Measurements from ENCODE around the gene SPI1.

Gene SPI1

DNA sequence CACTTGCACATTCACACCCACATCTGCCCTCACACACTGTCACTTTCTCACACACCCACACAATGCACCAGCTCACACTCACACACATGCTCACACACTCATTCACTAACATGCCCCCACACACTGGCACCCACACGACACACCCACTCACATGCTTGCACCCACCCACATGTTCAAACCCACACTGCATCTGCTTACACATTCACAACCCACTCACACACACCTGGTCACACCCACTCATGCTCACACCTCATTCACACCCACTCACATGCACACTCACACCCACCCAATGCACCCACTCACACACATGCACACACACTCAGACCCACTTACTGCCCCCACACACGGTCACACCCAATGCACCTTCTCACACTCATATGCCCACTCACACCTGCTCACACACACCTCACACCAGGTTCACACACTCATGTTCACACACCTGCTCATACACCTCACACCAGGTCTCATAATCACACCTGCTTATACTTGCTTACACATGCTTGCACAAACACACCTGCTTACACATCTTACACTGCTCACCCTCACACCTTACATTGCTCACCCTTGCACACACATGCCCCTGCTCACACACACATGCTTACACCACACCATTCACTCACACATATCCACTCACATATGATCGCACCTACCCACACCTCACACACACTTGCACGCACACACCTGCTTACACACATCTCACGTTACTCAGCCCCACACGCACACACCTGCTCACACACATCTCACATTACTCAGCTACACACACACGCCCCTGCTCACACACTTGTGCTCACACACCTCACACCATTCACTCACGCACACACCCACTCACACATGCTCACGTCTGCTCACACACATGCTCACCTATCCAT is 22.0 kb downstream of the SPI1 start:
- no peak for DNase-seq

- DNase-seq: peak in 1 of 5 experiments; percentile 27
Observed at GRCh38 chr11:47355283-47356128, 22.8 kb downstream of the SPI1 start.

- no peak for DNase-seq
Observed at GRCh38 chr11:47354913-47355282, 23.4 kb downstream of the SPI1 start.

- DNase-seq: no peak
Observed at GRCh38 chr11:47353978-47354774, 24.2 kb downstream of the SPI1 start.

DNA sequence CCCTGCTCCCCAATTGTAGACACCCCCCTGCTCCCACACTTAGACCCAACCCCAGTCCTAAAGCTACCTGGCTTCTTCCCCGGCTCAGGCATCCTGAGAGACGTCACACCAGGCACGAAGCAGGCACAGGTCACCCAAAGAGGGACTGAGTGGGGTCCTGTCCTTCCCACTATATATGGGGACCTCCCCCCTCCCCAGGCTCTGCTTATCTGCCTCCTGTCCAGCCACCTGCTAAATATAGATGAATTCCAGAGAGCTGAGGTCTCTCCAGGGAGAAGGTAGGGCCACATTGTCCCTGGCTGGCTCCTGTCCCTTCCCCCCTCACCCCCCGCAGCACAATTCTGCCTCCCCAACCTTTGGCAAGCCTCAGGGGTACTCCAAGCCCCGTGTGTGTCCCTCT is 25.8 kb downstream of the SPI1 start, which contains the start of gene MYBPC3:
Gene MYBPC3, minus strand, starts transcription at position 147 of the 400 bp plus-strand sequence. Its CDS starts 55 bp downstream, at position 92.
- no peak for DNase-seq

GRCh38 chr11:47351156-47352126 is 26.9 kb downstream of the SPI1 start:
- DNase-seq: no peak

- DNase-seq: no peak
Observed at GRCh38 chr11:47350315-47350714, 28.0 kb downstream of the SPI1 start.

- DNase-seq: no peak
Observed at GRCh38 chr11:47349521-47350095, 28.7 kb downstream of the SPI1 start.

- peak in 1 of 5 experiments; percentile 35 for DNase-seq
Observed at GRCh38 chr11:47348859-47349258, 29.5 kb downstream of the SPI1 start.

DNA sequence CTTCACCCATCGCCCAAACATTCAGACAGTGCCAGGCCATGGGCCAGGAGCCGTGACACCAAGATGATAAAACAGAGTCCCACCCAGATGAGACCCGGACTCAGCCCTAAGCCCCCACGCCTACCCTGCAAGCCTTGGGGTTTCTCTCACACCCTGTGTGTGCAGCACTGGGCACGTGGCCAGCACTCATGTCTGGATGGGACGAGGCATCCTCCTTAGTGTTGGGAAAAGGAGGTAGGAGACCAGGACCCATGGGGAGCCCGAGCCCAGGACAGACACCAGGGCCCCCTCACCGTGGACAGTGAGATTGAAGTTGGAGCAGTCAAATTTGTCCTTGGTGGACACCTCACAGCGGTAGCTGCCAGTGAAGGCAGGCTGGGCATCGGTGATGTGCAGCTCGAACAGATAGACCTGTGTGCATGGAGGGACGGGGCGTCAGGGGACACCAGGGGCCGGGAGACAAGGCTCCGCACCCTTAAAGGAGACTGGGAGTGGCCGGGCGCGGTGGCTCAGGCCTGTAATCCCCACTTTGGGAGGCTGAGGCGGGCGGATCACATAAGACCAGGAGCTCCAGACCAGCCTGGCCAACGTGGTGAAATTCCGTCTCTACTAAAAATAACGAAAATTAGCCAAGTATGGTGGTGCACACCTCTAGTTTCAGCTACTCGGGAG is 30.1 kb downstream of the SPI1 start:
- no peak for DNase-seq

- DNase-seq: no peak
Observed at GRCh38 chr11:47347137-47347536, 31.2 kb downstream of the SPI1 start.

DNA sequence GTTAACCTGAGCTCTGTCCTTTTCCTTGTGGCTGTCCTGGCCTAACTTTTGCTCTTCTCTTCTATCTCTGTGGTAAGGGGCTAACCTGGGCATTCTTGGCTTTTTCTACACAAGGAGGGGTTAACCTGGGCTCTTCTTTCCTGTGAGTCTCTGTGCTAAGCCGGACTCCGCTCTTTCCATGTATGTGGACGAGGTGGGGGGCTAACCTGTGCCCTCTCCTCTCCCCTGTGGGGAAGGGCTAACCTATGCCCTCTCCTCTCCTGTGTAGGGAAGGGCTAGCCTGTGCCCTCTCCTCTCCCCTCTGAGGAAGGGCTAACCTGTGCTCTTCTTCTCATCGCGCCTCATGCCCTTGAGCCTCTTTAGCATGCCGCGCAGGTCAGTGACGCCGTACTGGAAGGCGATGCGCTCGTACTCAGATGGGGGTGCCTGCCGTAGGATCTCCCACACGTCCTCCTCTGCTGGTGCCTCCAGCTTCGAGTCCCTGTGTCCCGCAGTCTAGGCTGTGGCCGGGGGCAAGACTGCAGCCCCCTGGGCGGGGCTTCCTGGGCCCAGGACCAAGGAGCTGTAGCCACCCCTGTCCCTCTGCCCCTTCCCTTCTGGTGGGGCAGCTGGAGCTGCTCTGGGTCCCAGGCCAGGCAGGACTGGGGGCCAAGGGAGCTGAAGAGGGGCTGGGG is 32.3 kb downstream of the SPI1 start:
- DNase-seq: no peak

- no peak for DNase-seq
Observed at GRCh38 chr11:47342854-47343253, 35.5 kb downstream of the SPI1 start.

GRCh38 chr11:47342036-47342803 is 36.1 kb downstream of the SPI1 start:
- no peak for DNase-seq

GRCh38 chr11:47340980-47341775 is 37.2 kb downstream of the SPI1 start:
- no peak for DNase-seq

- no peak for DNase-seq
Observed at GRCh38 chr11:47340010-47340409, 38.3 kb downstream of the SPI1 start.

GRCh38 chr11:47338396-47339241 is 39.7 kb downstream of the SPI1 start:
- no peak for DNase-seq

Data from T-helper 2 cell (primary cell).